C4-2B (cell line): ENCODE results near the gene NFKB1.

Source experiments
- ZFX ChIP-seq: fragments of 450-650 bp; IDR thresholded peaks from 2 replicates; pipeline ENCODE4 v1.6.1; 2017
- TF ChIP-seq, protein P1 (sequence below): fragments of 450-650 bp; conservative IDR thresholded peaks from 2 replicates; pipeline ENCODE4 v1.5.1; 2017; ENCODE audit warnings: mild to moderate bottlenecking

DNA sequence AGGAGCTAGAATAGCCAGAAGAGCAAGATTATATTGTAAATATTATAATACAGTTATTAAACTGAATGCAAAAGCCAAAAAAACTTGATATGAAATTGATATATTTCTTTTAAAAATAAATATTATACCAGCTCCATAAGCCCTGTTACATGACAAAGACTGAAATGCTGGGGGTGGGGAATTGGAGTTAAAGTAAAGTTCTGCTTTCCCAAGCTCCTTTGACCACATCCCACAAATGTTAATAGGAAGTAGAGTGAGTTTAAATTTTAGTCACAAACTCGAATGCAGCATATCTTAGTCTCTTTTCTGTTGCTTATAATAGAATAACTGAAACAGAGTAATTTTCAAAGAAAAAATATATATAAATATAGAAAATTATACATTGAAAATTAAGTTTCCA lies 46.9 kb upstream of the NFKB1 start:
- TF ChIP-seq, protein P1, sequence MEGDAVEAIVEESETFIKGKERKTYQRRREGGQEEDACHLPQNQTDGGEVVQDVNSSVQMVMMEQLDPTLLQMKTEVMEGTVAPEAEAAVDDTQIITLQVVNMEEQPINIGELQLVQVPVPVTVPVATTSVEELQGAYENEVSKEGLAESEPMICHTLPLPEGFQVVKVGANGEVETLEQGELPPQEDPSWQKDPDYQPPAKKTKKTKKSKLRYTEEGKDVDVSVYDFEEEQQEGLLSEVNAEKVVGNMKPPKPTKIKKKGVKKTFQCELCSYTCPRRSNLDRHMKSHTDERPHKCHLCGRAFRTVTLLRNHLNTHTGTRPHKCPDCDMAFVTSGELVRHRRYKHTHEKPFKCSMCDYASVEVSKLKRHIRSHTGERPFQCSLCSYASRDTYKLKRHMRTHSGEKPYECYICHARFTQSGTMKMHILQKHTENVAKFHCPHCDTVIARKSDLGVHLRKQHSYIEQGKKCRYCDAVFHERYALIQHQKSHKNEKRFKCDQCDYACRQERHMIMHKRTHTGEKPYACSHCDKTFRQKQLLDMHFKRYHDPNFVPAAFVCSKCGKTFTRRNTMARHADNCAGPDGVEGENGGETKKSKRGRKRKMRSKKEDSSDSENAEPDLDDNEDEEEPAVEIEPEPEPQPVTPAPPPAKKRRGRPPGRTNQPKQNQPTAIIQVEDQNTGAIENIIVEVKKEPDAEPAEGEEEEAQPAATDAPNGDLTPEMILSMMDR: no peak
- TF ChIP-seq ZFX: no peak
